HepG2 (cell line): ENCODE data around the gene ATP2B2. TPM values are rescaled to one million over a fixed set of nuclear protein-coding genes. Genes with fewer than 3 reads are reported as not detected.

Source experiments
- ATAC-seq: fragments of 200-7000 bp; cut with Tn5 transposase; 3 replicates; pipeline ENCODE4 v1.9.1; 2020; ENCODE audit warnings: mild to moderate bottlenecking, moderate library complexity
- BruUV-seq: library from RNA; stranded (reverse); fragments of 400-500 nt; replicated peaks from 2 replicates; lab custom pipeline; 2021; lab: Mats Ljungman, UMichigan
- CTCF ChIA-PET: fragments of 300-600 bp; formaldehyde crosslinking; extraction: SDS; loops from one replicate; lab custom pipeline; 2021; ENCODE audit warnings: low total read pairs, inconsistent platforms, low intra/inter-chr PET ratio; lab: Yijun Ruan, JAX
- POLR2A ChIA-PET: fragments of 350-600 bp; sonication (Branson Sonifier 250); formaldehyde crosslinking; loops from one replicate; lab custom pipeline; 2020; ENCODE audit warnings: antibody characterized with exemption, inconsistent platforms; lab: Yijun Ruan, JAX
- DNase-seq: peaks from one replicate; pipeline ENCODE4 v3.0.0-alpha.2; 2015; ENCODE audit warnings: low spot score
- FAIRE-seq: peaks from 3 replicates; lab custom pipeline; 2011; peaks lifted over from hg19 to GRCh38; lab: Jason Lieb, UNC
- H2AFZ ChIP-seq: one replicate; pipeline ENCODE4 v1.6.1; 2011; ENCODE audit warnings: low read length, inconsistent platforms
- H3K27ac ChIP-seq: fragments of 300-600 bp; 3 replicates; pipeline ENCODE4 v1.8.0; 2011; ENCODE audit warnings: mixed run types, mild to moderate bottlenecking, mixed read lengths, low read length, inconsistent platforms; ENCODE audit not compliant: insufficient read depth; ENCODE audit errors: extremely low read length
- H3K27me3 ChIP-seq, 2 experiments: fragments of 200-600 bp in 1 of 2; 2 replicates in 1 of 2; 3 replicates in 1 of 2; pipeline versions ENCODE4 v1.6.0 to v1.8.0; 2011; ENCODE audit warnings: low read length in 2 of 2, mild to moderate bottlenecking in 2 of 2, moderate library complexity in 2 of 2, inconsistent platforms in 1 of 2; ENCODE audit not compliant: insufficient read depth in 2 of 2, control insufficient read depth in 1 of 2
- H3K36me3 ChIP-seq, 2 experiments: fragments of 200-600 bp in 1 of 2; replicated peaks in 1 of 2; 2 replicates in 1 of 2; 3 replicates in 1 of 2; pipeline versions ENCODE4 v1.5.1 to v1.8.0; 2011; ENCODE audit warnings: low read length in 2 of 2, inconsistent platforms in 1 of 2; ENCODE audit not compliant: insufficient read depth in 2 of 2, control insufficient read depth in 1 of 2
- H3K4me1 ChIP-seq: 2 replicates; pipeline ENCODE4 v1.5.1; 2012; ENCODE audit warnings: low read length, inconsistent platforms; ENCODE audit not compliant: insufficient read depth
- H3K4me2 ChIP-seq: 2 replicates; pipeline ENCODE4 v1.6.0; 2011; ENCODE audit warnings: low read depth, low read length, inconsistent platforms
- H3K4me3 ChIP-seq, 3 experiments: fragments of 200-600 bp in 1 of 3; sonication (generic), shearing (Covaris generic) in 1 of 3; replicated peaks in 1 of 3; 2 replicates each; pipeline ENCODE4 v1.5.1; 2011 to 2016; ENCODE audit warnings: low read length in 3 of 3, inconsistent platforms in 2 of 3, low read depth in 2 of 3, mild to moderate bottlenecking in 2 of 3, control low read depth in 1 of 3, mixed read lengths in 1 of 3; ENCODE audit not compliant: insufficient read depth in 1 of 3
- H3K79me2 ChIP-seq: one replicate; pipeline ENCODE4 v1.6.1; 2011; ENCODE audit warnings: low read length, inconsistent platforms; ENCODE audit not compliant: insufficient read depth
- H3K9ac ChIP-seq: 2 replicates; pipeline ENCODE4 v1.6.0; 2011; ENCODE audit warnings: mild to moderate bottlenecking, low read depth, low read length, inconsistent platforms; ENCODE audit not compliant: insufficient read depth
- H3K9me3 ChIP-seq: 2 replicates; pipeline ENCODE4 v1.5.1; 2012; ENCODE audit warnings: mild to moderate bottlenecking, low read length
- H4K20me1 ChIP-seq: 2 replicates; pipeline ENCODE4 v1.6.0; 2011; ENCODE audit warnings: inconsistent platforms, mild to moderate bottlenecking, low read length, moderate library complexity; ENCODE audit not compliant: insufficient read depth
- GLI4 ChIP-seq: sonication (generic); formaldehyde crosslinking; IDR thresholded peaks from 2 replicates; pipeline ENCODE4 v1.5.1; 2020; ENCODE audit warnings: missing genetic modification reagents, mild to moderate bottlenecking, moderate library complexity, borderline replicate concordance
- KAT2B ChIP-seq: fragments of 150-350 bp; IDR thresholded peaks from 2 replicates; pipeline ENCODE4 v1.6.1; 2014; ENCODE audit warnings: low read depth, low read length, borderline replicate concordance
- KAT8 ChIP-seq: IDR thresholded peaks from 2 replicates; pipeline ENCODE4 v1.6.1; 2016; ENCODE audit warnings: missing genetic modification reagents, missing compliant biosample characterization
- KLF11 ChIP-seq: IDR thresholded peaks from 2 replicates; pipeline ENCODE4 v1.6.1; 2016; ENCODE audit warnings: missing compliant biosample characterization
- KLF13 ChIP-seq: sonication (generic); formaldehyde crosslinking; IDR thresholded peaks from 2 replicates; pipeline ENCODE4 v1.4.0; 2020; ENCODE audit warnings: mild to moderate bottlenecking, missing genetic modification reagents
- SNRNP70 ChIP-seq: fragments of 200-400 bp; formaldehyde crosslinking; IDR thresholded peaks from 2 replicates; pipeline ENCODE4 v1.6.1; 2017; ENCODE audit warnings: mild to moderate bottlenecking, low read depth, low read length, moderate library complexity
- XRCC5 ChIP-seq: fragments of 200-400 bp; formaldehyde crosslinking; optimal IDR thresholded peaks from 2 replicates; pipeline ENCODE3; 2017; ENCODE audit warnings: mild to moderate bottlenecking, low read length
- ZNF362 ChIP-seq: sonication (generic); formaldehyde crosslinking; IDR thresholded peaks from 2 replicates; pipeline ENCODE4 v1.4.0; 2020; ENCODE audit warnings: missing genetic modification reagents, mild to moderate bottlenecking, borderline replicate concordance
- ZNF468 ChIP-seq: sonication (generic); formaldehyde crosslinking; IDR thresholded peaks from 2 replicates; pipeline ENCODE4 v1.8.0; 2022; ENCODE audit warnings: mild to moderate bottlenecking, moderate library complexity, missing genetic modification reagents
- ZNF609 ChIP-seq: sonication (generic); formaldehyde crosslinking; IDR thresholded peaks from 2 replicates; pipeline ENCODE4 v1.4.0; 2020; ENCODE audit warnings: mild to moderate bottlenecking, missing genetic modification reagents, borderline replicate concordance
- ZNF616 ChIP-seq: sonication (generic); formaldehyde crosslinking; IDR thresholded peaks from 2 replicates; pipeline ENCODE4 v1.5.0; 2020; ENCODE audit warnings: low read depth, mild to moderate bottlenecking, missing genetic modification reagents
- ZNF720 ChIP-seq: sonication (generic); formaldehyde crosslinking; IDR thresholded peaks from 2 replicates; pipeline ENCODE4 v1.4.0; 2020; ENCODE audit warnings: missing genetic modification reagents
- ZNF724P ChIP-seq: sonication (generic); formaldehyde crosslinking; IDR thresholded peaks from 2 replicates; pipeline ENCODE4 v1.8.0; 2022; ENCODE audit warnings: missing genetic modification reagents, borderline replicate concordance
- ZNF883 ChIP-seq: sonication (generic); formaldehyde crosslinking; IDR thresholded peaks from 2 replicates; pipeline ENCODE4 v1.5.1; 2020; ENCODE audit warnings: mild to moderate bottlenecking, missing genetic modification reagents; ENCODE audit errors: not compliant biosample characterization
- WGBS: methylation state at CpG from one replicate; pipeline ENCODE4 v1.1.6; 2017; ENCODE audit warnings: low lambda C conversion rate; 5-methylcytosine and 5-hydroxymethylcytosine counted together
- in situ Hi-C: cut with HindIII; loops from 2 replicates; pipeline ENCODE4 v1.10.0; 2017; ENCODE audit warnings: low pct_unique_long_range_greater_than_20kb; ENCODE audit not compliant: extremely low pct_ligation_motif_present
- intact Hi-C: fragments of 100-400 bp; cut with micrococcal nuclease; formaldehyde crosslinking; loops from one replicate; pipeline ENCODE4 v1.10.0; 2022; ENCODE audit not compliant: unreplicated experiment
- polyA plus RNA-seq, 8 experiments: library from polyadenylated mRNA; depleted of rRNA in 3 of 8; stranded (reverse) in 7 of 8; unstranded in 1 of 8; fragments of >200 nt; fragmentation: Illumina TruSeq in 4 of 8; extraction: Trizol in 4 of 8; gene quantifications; 2 replicates each; pipeline versions ENCODE4 v1.2.1 to v1.2.3, GENCODE V29; 2011 to 2016; ENCODE audit warnings: low read depth in 4 of 8, missing spikeins in 1 of 8, mixed read lengths in 1 of 8; ENCODE audit not compliant: insufficient read depth in 1 of 8
- total RNA-seq, 5 experiments: library from RNA; depleted of rRNA; stranded (reverse); fragments of >200 nt; fragmentation: Illumina TruSeq; extraction: Trizol; gene quantifications; 2 replicates each; pipeline ENCODE4 v1.2.3, GENCODE V29; 2016; ENCODE audit warnings: low read depth in 1 of 5

The ATP2B2 gene
- total and polyA plus RNA-seq, 2 of the 13 experiments (the other 11 are each of a cell fraction or from before 2014, with no cell fraction given), result 1.5 to 2.3 TPM

GRCh38 chr3:10340476-10340875 lies 164.9 kb downstream of the ATP2B2 start:
- no peak for DNase-seq
- intact Hi-C loops, result loop anchor here (5.0 kb wide), 1 partner anchor 397 kb away; no protein-coding TSS in a partner anchor
- POLR2A ChIA-PET, result no interaction called here

GRCh38 chr3:10340046-10340445 lies 165.3 kb downstream of the ATP2B2 start:
- H3K27me3 ChIP-seq, result peaks cover 0 to 2% of the 10 kb centered on the region in 2 experiments; a peak in 1 of 5 replicates
- ChIA-PET POLR2A (no interaction called here), CTCF (no interaction called here)
- no peaks in the 10 kb centered on the region for H3K9me3 ChIP-seq
- peaks cover 50% of the 10 kb centered on the region for H3K4me1 ChIP-seq
- WGBS, result 44% methylated on average over 4 of the region's 4 CpGs
- no TSS peak for BruUV-seq
- H3K9ac ChIP-seq, result no peak overlapping the region
- no peak overlapping the region for H2AFZ ChIP-seq
- intact Hi-C loops (loop anchor here (5.0 kb wide), 1 partner anchor 397 kb away; no protein-coding TSS in a partner anchor), in situ Hi-C loops (no loop called here)
- H4K20me1 ChIP-seq, result no peaks in the 10 kb centered on the region
- H3K36me3 ChIP-seq, result no peaks in the 10 kb centered on the region
- H3K4me3 ChIP-seq, result no peak overlapping the region
- no peak overlapping the region for H3K4me2 ChIP-seq
- no peak overlapping the region for H3K27ac ChIP-seq
- FAIRE-seq (no peak), DNase-seq (no peak), ATAC-seq (no peak)
- no peaks in the 10 kb centered on the region for H3K79me2 ChIP-seq
- TF ChIP-seq SNRNP70 (no peak), ZNF720 (CRISPR knock-in tag) (no peak), KLF13 (no peak), KLF11 (CRISPR knock-in tag) (no peak), GLI4 (CRISPR knock-in tag) (no peak), ZNF616 (CRISPR knock-in tag) (no peak), ZNF609 (CRISPR knock-in tag) (no peak), ZNF468 (CRISPR knock-in tag) (no peak), ZNF724P (CRISPR knock-in tag) (no peak)

More at GRCh38 chr3:10340476-10340875, 164.9 kb downstream of the ATP2B2 start:
- ATAC-seq (no peak), FAIRE-seq (no peak)
- H4K20me1 ChIP-seq, result no peaks in the 10 kb centered on the region
- no peaks in the 10 kb centered on the region for H3K9me3 ChIP-seq
- no peaks in the 10 kb centered on the region for H3K36me3 ChIP-seq
- H3K27me3 ChIP-seq, result peaks cover 0 to 2% of the 10 kb centered on the region in 2 experiments; a peak in 1 of 5 replicates
- H2AFZ ChIP-seq, result no peak overlapping the region
- TF ChIP-seq XRCC5 (no peak), KAT2B (no peak), KAT8 (CRISPR knock-in tag) (no peak), ZNF362 (no peak), ZNF883 (CRISPR knock-in tag) (no peak)
- no peak overlapping the region for H3K4me3 ChIP-seq
- peaks cover 46% of the 10 kb centered on the region for H3K4me1 ChIP-seq
- no peak overlapping the region for H3K4me2 ChIP-seq
- WGBS, result 85% methylated on average over 18 of the region's 18 CpGs
- H3K27ac ChIP-seq, result no peak overlapping the region
- no peak overlapping the region for H3K9ac ChIP-seq
- CTCF ChIA-PET, result no interaction called here
- no peaks in the 10 kb centered on the region for H3K79me2 ChIP-seq
- no TSS peak for BruUV-seq
- in situ Hi-C loops, result no loop called here
